Activated CD4-positive, alpha-beta memory T cell treated with anti-CD3 and anti-CD28 coated beads for 36 hours (primary cell): Measurements from ENCODE around the gene NELL1. TPM values are rescaled to one million over a fixed set of nuclear protein-coding genes. Genes with fewer than 3 reads are reported as not detected.
"Not testable (repeated sequence)": the region's sequence is repeated elsewhere in the genome, so short reads cannot be mapped to it uniquely, and the experiment has no call there.

Experiments used
- CTCF ChIA-PET: fragments of 350-600 bp; sonication (Branson Sonifier 250); formaldehyde crosslinking; loops from one replicate; lab custom pipeline; 2021; ENCODE audit warnings: antibody characterized with exemption, inconsistent platforms; lab: Charles Lee
- POLR2A ChIA-PET: fragments of 350-600 bp; sonication (Branson Sonifier 250); formaldehyde crosslinking; loops from one replicate; lab custom pipeline; 2021; ENCODE audit warnings: antibody characterized with exemption; lab: Charles Lee
- DNase-seq: peaks from one replicate; pipeline ENCODE4 v3.0.0-alpha.2; 2020
- H3K27ac Mint-ChIP-seq: one replicate; pipeline ENCODE4 v1.8.0; 2021; ENCODE audit warnings: mixed read lengths
- H3K27me3 Mint-ChIP-seq: one replicate; pipeline ENCODE4 v1.8.0; 2021; ENCODE audit warnings: mixed read lengths
- H3K36me3 Mint-ChIP-seq: one replicate; pipeline ENCODE4 v1.8.0; 2021; ENCODE audit warnings: mixed read lengths
- H3K4me1 Mint-ChIP-seq: one replicate; pipeline ENCODE4 v1.8.0; 2021; ENCODE audit warnings: low read depth, mixed read lengths
- H3K4me3 Mint-ChIP-seq: one replicate; pipeline ENCODE4 v1.8.0; 2021; ENCODE audit warnings: mild to moderate bottlenecking, mixed read lengths
- H3K9me3 Mint-ChIP-seq: one replicate; pipeline ENCODE4 v1.8.0; 2021; ENCODE audit warnings: mixed read lengths
- intact Hi-C: fragments of 100-400 bp; cut with micrococcal nuclease; formaldehyde crosslinking; loops from one replicate; pipeline ENCODE4 v1.15.1; 2023
- total RNA-seq, 2 experiments: library from RNA; stranded (reverse); gene quantifications; one replicate each; pipeline ENCODE4 v1.2.3, GENCODE V29; 2021

NELL1 gene
- total RNA-seq, 2 experiments from 2014 or later = not detected

DNA sequence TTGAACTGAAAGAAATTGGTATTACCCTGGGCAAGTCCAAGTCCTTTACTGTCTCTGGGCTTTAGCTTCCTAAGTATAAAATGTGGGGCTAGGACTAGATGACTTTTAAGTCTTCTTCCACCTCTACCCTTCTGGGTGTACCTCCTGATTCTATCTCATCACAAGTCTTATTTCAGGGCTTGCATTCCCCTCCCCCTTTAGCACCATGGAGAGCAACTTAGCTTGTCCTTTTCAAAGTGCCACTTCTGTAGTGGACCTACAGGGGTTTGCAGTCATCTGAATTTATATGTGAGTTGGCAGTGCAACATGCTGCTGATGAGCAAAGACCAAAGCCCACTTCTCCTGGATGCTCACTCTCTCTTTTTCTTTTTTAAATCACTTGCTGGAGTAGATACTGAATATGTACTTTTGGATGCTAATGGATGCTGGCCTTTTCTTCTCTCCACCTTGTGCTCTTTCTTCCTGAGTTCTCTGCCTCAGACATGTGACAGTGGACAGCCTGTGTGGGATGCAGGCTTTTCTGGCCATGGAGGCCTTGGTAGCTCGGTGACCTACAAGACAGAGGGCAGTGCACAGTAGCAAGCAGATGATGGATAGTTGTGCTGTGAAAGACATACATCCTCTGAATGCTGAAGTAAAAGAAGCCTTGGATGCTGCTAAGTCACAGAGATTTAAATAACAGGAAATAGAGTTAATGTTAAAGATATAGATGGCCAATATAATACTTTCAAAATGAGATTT lies 185.0 kb downstream of the NELL1 start:
- H3K27ac Mint-ChIP-seq = no peak overlapping the region
- no peaks in the 10 kb centered on the region for H3K4me1 Mint-ChIP-seq
- intact Hi-C loops = no loop called here
- H3K27me3 Mint-ChIP-seq = no peaks in the 10 kb centered on the region
- no peak for DNase-seq
- no peaks in the 10 kb centered on the region for H3K36me3 Mint-ChIP-seq
- CTCF ChIA-PET = no interaction called here
- no peak overlapping the region for H3K4me3 Mint-ChIP-seq
- no peaks in the 10 kb centered on the region for H3K9me3 Mint-ChIP-seq
- POLR2A ChIA-PET = no interaction called here

DNA sequence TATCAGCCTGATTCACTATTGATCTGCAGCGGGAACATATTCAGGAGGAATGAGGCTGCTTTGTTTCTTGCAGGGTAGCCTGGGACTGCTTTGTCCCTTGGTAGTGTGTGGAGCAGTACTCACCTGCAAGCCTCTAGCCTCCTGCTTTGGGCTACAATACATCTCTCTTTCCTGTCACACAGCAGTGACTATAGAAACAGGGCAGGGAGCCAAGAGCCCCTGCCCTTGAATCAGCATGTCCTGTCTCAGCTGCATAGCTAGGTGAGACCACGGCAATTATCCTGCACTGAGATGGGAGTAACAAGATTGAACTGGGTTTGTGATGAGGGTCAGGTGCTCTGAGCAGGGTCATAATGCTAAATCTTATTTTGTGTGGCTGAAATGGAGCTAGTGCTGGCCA lies 191.9 kb downstream of the NELL1 start:
- Mint-ChIP-seq H3K27ac (no peak overlapping the region), H3K27me3 (no peaks in the 10 kb centered on the region), H3K9me3 (peaks cover 3% of the 10 kb centered on the region), H3K4me3 (no peak overlapping the region), H3K4me1 (no peaks in the 10 kb centered on the region), H3K36me3 (no peaks in the 10 kb centered on the region)
- ChIA-PET CTCF (no interaction called here), POLR2A (no interaction called here)
- intact Hi-C loops = no loop called here
- DNase-seq = no peak

DNA sequence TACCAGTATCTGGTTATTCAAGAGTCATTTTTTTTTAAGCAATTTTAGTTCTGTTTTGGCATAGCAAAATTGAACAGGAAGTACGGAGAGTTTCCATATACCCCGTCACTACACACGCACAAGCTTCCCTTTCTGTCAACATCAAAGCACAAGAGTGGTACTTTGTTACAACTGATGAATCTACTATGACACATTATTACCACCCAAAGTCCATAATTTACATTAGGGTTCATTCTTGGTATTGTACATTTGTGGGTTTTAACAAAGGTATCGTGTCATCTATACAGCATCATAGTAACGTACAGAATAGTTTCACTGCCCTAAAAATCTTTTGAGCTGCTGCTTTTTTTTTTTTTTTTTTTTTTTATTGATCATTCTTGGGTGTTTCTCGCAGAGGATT lies 192.9 kb downstream of the NELL1 start:
- CTCF ChIA-PET, H3K36me3 Mint-ChIP-seq, intact Hi-C loops, H3K27me3 Mint-ChIP-seq, H3K27ac Mint-ChIP-seq, H3K4me1 Mint-ChIP-seq, H3K9me3 Mint-ChIP-seq, POLR2A ChIA-PET, DNase-seq, H3K4me3 Mint-ChIP-seq: not testable (repeated sequence)

DNA sequence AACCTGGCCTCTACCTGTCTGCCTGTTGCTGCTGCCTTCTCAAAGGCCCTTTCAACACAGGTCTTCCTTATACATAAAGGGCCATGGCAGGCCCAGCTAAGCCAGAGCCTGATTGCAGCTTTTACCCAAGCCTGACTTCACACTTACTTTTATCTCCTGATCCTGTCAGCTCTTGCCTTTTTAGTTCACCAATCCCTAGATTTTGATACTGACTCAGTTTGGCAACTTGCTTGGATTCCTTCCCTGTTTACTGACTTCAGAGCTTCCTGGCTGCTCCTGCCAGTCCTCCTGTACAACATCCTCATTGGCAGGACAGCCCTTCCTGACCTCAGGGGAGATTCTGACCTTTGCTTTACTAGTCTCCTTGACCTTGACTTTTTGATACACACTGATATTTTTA lies 195.2 kb downstream of the NELL1 start:
- POLR2A ChIA-PET = no interaction called here
- CTCF ChIA-PET = no interaction called here
- Mint-ChIP-seq H3K27ac (no peak overlapping the region), H3K9me3 (peaks cover 3% of the 10 kb centered on the region), H3K27me3 (no peaks in the 10 kb centered on the region), H3K4me1 (no peaks in the 10 kb centered on the region), H3K36me3 (no peaks in the 10 kb centered on the region), H3K4me3 (no peak overlapping the region)
- no peak for DNase-seq
- intact Hi-C loops = no loop called here

DNA sequence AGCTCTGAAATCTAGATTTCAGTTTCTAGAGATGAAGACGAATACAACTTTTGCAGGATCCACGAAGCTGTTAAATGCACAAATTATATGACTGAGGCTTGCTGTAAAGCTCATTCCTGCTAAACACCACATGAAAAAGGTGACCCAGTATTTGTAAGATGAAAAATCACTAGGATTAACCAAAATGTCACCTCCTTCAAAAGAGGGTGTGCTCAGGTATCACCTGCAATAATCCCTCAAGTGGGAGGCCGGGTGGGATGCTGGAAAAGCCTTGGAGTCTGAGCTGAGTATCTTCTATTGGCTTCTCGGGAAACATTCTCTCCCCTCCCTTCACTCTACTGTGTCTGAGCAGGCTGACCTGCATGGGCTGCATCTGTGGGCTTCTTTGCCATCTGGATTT lies 195.8 kb downstream of the NELL1 start:
- no peaks in the 10 kb centered on the region for H3K4me1 Mint-ChIP-seq
- DNase-seq = no peak
- CTCF ChIA-PET = no interaction called here
- POLR2A ChIA-PET = no interaction called here
- H3K27ac Mint-ChIP-seq = no peak overlapping the region
- no peaks in the 10 kb centered on the region for H3K27me3 Mint-ChIP-seq
- no peaks in the 10 kb centered on the region for H3K36me3 Mint-ChIP-seq
- peaks cover 3% of the 10 kb centered on the region for H3K9me3 Mint-ChIP-seq
- intact Hi-C loops = no loop called here
- H3K4me3 Mint-ChIP-seq = no peak overlapping the region

DNA sequence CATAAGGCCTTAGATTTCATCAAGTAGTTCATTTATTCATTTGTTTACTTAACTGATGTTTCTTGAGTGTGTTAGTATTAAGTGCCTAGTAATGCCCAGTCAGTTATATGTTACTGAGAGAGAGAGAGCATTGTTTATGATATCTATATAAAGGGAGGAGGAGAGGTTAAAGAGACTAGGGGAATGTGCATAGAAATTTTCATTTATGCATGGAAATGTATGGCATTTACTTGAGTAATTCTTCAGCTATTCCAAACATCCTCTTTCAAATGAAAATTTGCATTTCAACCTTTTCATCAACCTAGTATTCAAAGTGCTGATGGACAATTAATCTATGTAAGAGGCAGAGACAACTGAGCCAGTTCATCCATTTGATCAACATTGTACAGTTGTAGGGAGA lies 199.7 kb downstream of the NELL1 start:
- no peak overlapping the region for H3K27ac Mint-ChIP-seq
- H3K4me1 Mint-ChIP-seq = no peaks in the 10 kb centered on the region
- CTCF ChIA-PET = no interaction called here
- H3K4me3 Mint-ChIP-seq = no peak overlapping the region
- POLR2A ChIA-PET = no interaction called here
- H3K9me3 Mint-ChIP-seq = peaks cover 3% of the 10 kb centered on the region
- no peaks in the 10 kb centered on the region for H3K36me3 Mint-ChIP-seq
- DNase-seq = no peak
- intact Hi-C loops = no loop called here
- no peaks in the 10 kb centered on the region for H3K27me3 Mint-ChIP-seq

DNA sequence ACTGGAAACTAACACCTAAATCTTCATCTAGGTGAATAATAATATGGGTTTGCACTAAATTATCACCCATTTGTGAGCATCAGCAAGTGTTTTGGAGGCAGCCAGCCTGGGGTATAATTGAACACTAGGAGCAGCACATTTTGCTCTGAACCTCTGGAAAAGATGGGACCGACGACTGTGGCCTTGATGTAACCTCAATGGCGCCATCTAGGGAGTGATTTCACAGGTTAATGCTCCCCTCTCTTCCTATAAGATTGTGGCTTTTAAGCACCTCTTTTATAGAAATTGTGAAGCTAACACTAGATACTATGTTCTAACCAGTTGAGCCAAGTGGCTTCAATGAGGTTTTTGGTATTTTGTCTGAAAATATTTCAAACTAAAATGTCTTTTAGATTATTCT lies 203.7 kb downstream of the NELL1 start:
- ChIA-PET POLR2A (no interaction called here), CTCF (no interaction called here)
- intact Hi-C loops = no loop called here
- Mint-ChIP-seq H3K4me1 (no peaks in the 10 kb centered on the region), H3K27me3 (peaks cover 3% of the 10 kb centered on the region), H3K27ac (no peak overlapping the region), H3K9me3 (no peaks in the 10 kb centered on the region), H3K4me3 (no peak overlapping the region), H3K36me3 (no peaks in the 10 kb centered on the region)
- DNase-seq = no peak

DNA sequence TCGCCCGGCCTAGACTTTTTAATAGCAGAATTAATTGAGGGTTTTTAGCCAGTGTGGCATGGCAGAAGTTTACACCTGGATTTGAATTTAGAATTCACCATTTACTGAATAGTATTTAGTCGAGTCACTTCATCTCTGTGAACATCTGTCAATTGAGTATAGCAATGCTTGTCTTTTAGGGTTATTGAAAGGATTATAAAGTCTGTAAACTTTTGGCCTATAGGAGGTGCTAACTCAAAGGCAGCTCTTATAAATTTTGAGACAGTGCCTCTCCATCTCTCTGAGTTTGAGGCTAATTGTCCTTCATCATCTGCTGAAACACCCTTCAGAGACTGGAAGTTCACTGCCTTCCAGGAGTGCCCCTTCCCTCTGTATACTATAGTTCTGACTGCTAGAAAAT lies 205.0 kb downstream of the NELL1 start:
- no peak overlapping the region for H3K27ac Mint-ChIP-seq
- peaks cover 3% of the 10 kb centered on the region for H3K27me3 Mint-ChIP-seq
- H3K4me3 Mint-ChIP-seq = no peak overlapping the region
- ChIA-PET POLR2A (no interaction called here), CTCF (no interaction called here)
- DNase-seq = no peak
- H3K9me3 Mint-ChIP-seq = no peaks in the 10 kb centered on the region
- intact Hi-C loops = no loop called here
- no peaks in the 10 kb centered on the region for H3K4me1 Mint-ChIP-seq
- H3K36me3 Mint-ChIP-seq = no peaks in the 10 kb centered on the region

DNA sequence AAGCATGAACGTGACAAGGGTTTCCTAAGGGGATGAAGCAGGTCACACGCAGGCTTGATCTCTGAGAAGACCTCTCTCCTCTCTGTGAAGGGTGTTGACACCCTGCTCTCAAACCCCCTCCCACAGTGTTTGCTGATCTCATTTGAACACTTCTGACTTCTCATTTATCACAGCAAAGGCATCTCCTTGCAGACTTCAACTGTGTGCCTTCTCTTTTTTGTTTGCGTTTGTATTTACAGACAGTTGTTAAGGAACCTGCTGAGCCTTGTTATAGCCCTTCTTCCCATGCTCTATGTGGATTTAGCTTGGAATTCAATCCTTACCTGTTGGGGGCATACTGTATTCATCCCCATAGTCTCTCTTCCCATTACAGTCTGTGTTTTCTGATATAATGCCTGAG lies 206.5 kb downstream of the NELL1 start:
- H3K4me3 Mint-ChIP-seq = no peak overlapping the region
- ChIA-PET CTCF (no interaction called here), POLR2A (no interaction called here)
- peaks cover 3% of the 10 kb centered on the region for H3K27me3 Mint-ChIP-seq
- no peak for DNase-seq
- H3K4me1 Mint-ChIP-seq = no peaks in the 10 kb centered on the region
- H3K36me3 Mint-ChIP-seq = no peaks in the 10 kb centered on the region
- no peaks in the 10 kb centered on the region for H3K9me3 Mint-ChIP-seq
- H3K27ac Mint-ChIP-seq = no peak overlapping the region
- intact Hi-C loops = no loop called here

DNA sequence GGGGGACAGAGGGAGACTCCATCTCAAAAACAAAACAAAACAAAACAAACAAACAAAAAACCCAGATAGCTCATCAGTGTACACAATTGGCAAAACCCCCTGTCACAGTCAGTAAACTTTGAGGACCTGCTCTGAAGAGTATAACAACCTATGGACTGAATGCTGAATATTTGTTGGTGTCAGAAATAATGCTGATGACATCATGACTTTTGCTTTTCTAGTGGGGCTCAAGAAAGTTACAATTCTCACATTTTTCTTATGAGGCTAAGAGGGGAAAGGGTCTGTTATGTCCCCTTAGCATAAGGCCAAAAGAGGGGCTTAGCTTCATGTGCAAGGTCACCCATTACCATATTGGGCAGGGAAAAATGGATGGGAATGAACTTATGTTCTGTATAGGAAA lies 207.4 kb downstream of the NELL1 start:
- Mint-ChIP-seq H3K27ac (no peak overlapping the region), H3K27me3 (peaks cover 3% of the 10 kb centered on the region), H3K4me1 (no peaks in the 10 kb centered on the region), H3K36me3 (no peaks in the 10 kb centered on the region), H3K4me3 (no peak overlapping the region), H3K9me3 (no peaks in the 10 kb centered on the region)
- no peak for DNase-seq
- ChIA-PET POLR2A (no interaction called here), CTCF (no interaction called here)
- intact Hi-C loops = no loop called here

DNA sequence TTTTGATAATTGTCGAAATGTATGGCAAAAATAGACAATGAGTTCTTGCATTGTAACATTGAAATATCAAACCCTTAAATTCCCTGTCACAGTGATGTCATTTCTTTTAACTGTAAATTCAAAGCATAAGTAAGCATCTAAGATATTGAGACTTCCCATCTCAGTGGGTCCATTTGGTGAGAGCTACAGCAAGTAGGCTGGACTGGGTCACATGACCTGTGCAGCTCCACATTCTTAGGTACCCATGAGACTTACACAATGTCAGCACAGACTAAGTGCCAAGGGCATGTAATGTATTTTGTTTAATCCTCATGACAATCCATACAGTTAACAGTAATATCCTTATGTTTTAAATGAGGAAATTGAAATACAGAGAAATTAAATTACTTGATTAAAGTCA lies 210.7 kb downstream of the NELL1 start:
- no peak overlapping the region for H3K4me3 Mint-ChIP-seq
- H3K36me3 Mint-ChIP-seq = no peaks in the 10 kb centered on the region
- peaks cover 3% of the 10 kb centered on the region for H3K27me3 Mint-ChIP-seq
- no peaks in the 10 kb centered on the region for H3K4me1 Mint-ChIP-seq
- intact Hi-C loops = no loop called here
- ChIA-PET CTCF (no interaction called here), POLR2A (no interaction called here)
- no peak for DNase-seq
- H3K9me3 Mint-ChIP-seq = no peaks in the 10 kb centered on the region
- no peak overlapping the region for H3K27ac Mint-ChIP-seq

DNA sequence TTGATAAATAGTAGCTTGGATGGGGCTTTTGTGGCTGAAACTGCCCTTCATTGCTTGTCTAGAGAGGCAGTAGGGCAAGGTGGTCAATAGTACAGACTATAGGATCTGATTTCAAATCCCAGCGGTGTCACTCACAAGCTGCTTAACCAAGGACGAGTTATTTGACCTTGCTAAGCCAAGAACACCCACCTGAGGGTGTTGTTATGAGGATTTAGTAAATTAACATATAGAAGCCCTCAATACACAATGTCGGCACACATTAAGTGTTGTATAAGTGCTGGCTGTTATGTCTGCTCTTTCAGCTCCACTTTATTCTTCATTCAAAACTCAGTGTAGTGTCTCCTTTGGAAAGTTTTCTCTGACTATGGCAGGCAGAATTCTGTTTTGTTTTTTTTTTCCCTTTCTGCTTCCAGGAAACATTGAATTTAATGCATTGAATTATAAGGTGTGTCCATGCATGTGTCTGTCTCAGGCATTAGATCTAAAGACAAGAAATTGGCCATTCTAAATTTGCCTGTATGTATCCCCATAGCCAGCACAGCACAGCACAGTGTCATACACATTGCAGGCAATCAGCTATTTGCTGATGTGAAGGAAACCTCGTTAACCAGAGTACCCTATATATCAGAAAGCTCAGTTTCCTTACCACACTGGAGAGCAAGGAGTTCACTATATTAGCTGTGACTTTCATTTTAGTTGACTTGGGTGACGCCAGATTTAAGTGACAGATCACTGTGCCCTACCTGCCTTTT lies 212.1 kb downstream of the NELL1 start:
- intact Hi-C loops = no loop called here
- Mint-ChIP-seq H3K27ac (no peak overlapping the region), H3K36me3 (no peaks in the 10 kb centered on the region), H3K4me1 (no peaks in the 10 kb centered on the region), H3K9me3 (no peaks in the 10 kb centered on the region), H3K27me3 (peaks cover 3% of the 10 kb centered on the region), H3K4me3 (no peak overlapping the region)
- no peak for DNase-seq
- CTCF ChIA-PET = no interaction called here
- POLR2A ChIA-PET = no interaction called here

DNA sequence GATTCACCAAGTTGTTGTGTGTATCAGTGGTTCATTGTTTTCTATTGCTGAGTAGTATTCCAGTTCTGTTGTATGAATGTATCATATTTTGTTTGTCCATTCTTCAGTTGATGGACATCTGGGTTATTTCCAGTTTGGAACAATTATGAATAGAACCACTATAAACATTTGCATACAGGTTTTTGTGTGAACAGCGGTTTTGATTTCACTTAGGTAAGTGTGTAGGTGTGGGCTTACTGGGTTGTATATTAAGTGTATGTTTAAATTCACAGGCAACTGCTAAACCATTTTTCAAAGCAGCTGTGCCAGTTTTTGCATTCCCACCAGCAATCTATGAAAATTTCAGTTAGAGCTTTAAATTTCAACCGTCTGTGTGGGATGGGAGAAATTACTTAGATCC lies 217.8 kb downstream of the NELL1 start:
- no peaks in the 10 kb centered on the region for H3K4me1 Mint-ChIP-seq
- no peak overlapping the region for H3K4me3 Mint-ChIP-seq
- H3K27ac Mint-ChIP-seq = no peak overlapping the region
- intact Hi-C loops = no loop called here
- H3K27me3 Mint-ChIP-seq = no peaks in the 10 kb centered on the region
- ChIA-PET CTCF (no interaction called here), POLR2A (no interaction called here)
- DNase-seq = no peak
- no peaks in the 10 kb centered on the region for H3K36me3 Mint-ChIP-seq
- H3K9me3 Mint-ChIP-seq = peaks cover 6% of the 10 kb centered on the region
